HG03139 (cell line): Measurements from ENCODE around the gene C1GALT1C1L.
"Not testable (repeated sequence)": the region's sequence is repeated elsewhere in the genome, so short reads cannot be mapped to it uniquely, and the experiment has no call there.

Experiments used
- ATAC-seq: cut with Tn5 transposase; IDR thresholded peaks from one replicate; pipeline ENCODE4 v1.9.1; 2021; ENCODE audit not compliant: unreplicated experiment

Gene C1GALT1C1L

DNA sequence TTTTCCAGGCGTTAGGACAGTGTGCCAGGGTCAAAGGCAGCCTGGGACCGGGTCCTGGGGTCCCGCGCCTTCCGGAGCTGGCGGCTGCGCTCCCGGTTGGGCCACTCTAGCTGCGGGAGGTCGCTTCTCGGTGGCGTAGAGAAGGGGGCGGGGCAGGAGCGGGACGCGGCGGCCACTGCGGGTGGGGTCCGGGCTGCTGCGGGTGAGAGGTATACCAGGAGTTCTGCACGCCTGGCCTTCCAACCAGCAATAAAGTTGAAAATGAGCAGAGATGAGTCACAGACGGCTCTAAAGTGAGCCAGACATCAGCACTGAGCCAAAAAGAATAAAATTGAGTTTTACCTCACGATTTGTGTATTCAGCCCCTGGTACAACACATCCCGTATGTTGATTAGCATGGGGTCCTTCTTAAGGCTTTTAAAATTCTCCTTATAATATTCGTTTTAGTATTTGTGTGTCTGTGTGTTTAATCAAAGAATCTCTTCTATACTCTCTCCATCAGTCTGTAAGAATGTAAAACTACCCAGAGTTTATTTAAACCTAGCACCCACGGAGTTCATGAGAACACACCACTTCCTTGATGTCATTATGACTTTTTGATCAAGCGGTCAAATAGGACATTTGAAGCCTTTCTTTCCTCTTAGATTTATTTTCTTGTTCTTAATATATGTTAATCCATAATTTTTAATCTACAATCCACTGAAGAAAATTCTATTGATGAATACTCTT is at the start of gene C1GALT1C1L:
Gene C1GALT1C1L, minus strand, starts transcription at position 108 of the 729 bp plus-strand sequence. Its CDS starts 107 bp downstream, at position 1.
- no peak for ATAC-seq

DNA sequence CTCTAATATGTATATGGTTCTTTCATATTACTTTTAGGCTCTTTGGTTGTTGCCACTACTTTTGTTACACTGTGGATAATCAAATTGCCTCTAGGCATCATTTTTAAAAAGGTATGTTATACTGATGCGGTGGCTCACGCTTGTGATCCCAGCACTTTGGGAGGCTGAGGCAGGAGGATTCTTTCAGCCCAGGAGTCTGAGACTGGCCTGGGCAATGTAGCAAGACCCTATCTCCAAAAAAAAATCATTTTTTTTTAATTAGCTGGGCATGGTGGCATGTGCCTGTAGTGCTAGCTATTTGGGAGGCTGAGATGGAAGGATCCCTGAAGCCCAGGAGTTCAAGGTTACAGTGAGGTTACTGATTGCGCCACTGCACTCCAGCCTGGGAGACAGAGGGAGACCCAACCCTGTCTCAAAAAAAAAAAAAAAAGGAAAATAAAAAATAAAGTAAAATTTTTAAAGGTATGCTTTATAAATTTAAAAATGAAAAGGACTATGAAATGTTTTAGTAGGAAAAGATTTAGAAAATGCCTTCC is 49.5 kb upstream of the C1GALT1C1L start:
- no peak for ATAC-seq

DNA sequence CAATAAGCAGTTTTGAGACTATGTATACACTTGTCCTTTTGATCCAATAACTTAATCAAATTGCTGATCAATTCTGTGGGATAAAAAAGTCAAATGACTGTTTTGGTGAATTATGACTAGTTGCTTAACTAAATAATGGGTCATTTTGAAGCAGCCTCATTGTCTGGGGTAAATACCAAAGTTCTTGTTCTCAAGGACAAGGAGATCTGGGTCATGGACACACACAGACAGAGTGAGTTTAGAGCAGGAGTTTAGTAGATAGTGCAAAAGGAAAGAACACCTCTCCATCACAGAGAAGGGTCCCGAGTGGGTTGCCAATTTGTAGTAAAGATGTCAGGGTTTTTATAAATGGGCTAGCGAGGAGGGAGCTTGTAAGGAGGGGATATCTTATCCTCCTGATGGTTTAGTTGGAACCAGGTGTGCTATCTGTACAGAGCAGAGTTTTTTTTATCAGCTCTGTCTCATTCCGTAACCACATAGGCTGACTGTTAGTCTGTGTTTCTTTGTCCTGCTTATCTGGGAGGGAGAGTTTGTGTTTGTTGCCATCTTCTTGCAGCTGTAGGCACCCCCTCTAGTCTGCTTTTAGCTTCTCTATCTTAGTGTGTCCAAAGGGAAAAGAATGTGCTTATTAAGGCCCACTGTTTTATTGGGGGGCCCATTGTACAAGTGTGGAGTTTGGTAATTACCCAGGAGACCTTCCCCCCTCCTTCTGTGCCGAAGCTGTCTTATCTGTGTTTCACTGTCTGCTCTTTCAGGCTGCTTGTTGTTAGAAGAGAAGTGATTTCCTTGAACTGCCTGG is 48.7 kb upstream of the C1GALT1C1L start:
- no peak for ATAC-seq

DNA sequence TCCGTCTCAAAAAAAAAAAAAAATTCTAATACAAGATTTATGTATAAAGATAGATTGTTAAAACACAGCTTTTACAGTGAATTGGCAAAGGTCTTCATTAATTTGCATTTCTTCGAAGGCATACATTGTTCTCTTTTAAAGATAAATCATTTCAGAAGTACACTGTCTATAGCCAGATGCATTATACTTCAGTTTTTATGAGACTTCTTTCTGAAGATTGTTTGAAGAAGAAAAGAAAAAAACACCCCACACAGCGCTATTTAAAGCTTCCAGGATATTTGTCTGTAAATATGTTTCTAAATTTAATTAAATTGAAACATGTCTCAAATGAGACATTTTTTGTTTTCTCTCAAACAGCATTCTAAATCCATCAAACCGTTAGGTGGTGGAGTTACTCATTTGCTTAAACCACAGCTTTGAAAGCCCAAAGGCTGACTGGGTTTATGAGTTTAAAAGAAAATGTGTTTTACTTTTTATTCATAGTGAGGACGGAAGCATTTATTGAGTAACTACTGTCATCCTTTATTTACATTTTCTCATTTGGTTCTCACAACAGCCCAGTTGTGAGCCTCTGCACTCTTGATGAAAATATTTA is 42.4 kb upstream of the C1GALT1C1L start:
- ATAC-seq, result no peak

DNA sequence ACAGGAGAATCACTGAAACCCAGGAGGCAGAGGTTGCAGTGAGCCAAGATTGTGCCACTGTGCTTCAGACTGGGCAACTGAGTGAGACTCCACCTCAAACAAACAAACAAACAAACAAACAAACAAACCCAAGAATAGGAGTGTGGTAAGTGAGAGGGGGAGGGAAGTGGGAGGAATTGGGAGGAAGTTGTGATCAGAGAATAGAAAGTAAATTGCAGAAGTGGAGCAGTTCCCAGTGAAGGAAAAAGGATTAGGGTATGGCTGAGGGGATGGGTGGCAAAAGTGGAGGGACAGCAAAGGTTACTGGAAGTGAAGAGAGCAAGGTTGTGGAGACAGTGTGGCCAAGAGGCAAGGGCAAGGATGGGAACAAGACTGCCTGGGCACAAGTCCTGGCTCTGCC is 41.1 kb upstream of the C1GALT1C1L start:
- ATAC-seq, result no peak

DNA sequence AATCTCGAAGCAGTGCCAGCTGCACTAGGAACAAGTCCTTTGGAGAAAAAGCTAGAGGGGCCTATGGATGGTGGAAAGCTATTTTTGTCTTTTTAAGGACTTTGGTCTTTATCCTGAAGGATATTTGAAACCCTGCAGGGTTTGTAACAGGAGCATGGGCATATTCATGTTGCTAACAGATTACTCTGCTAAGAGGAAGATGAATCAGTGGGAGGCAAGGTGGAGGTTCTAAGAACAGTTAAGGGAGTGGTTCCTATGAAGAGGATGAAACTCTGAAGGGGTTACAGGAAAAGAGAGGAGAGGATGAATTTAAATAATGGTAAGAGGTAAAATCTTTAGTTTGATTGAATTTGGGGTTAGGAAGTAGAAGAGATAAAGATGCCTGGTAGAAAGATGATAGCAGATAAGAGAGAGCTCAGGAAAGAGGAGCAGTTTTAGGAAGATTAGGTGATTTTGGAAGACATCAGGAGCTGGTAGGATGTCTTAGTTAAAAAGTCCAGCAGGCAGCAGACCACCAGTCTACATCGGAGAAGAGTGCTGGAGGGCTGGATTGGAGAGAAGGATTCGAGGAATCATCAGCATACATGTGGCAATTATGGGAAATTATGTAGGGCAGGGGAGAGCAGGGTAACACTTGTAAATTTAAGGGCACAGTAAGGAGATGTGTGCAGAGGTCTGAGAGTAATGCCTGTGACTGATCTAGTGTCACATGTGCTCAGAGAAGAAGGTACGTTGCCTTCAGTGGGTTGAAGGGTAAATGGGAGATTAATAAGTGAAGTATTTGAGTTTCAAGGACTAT is 39.3 kb upstream of the C1GALT1C1L start:
- no peak for ATAC-seq

DNA sequence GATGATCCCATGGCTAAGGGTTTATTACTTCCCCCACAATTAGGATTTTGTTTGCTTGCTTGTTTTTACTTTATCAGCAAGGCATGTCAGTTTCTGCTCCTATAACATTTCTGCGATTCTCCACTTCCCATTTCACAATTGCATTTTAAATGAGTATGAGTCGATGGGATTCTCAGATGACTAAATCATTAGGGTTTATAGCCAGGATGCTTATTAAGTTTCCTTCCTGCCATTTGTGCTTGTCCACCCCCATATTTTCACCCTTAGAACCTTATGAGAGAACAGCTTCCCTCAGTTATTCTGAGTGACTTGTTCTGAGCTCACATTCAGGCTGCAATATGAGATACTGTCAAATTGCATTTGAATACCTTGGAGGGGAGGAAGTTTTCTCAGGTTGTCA is 37.9 kb upstream of the C1GALT1C1L start:
- no peak for ATAC-seq

DNA sequence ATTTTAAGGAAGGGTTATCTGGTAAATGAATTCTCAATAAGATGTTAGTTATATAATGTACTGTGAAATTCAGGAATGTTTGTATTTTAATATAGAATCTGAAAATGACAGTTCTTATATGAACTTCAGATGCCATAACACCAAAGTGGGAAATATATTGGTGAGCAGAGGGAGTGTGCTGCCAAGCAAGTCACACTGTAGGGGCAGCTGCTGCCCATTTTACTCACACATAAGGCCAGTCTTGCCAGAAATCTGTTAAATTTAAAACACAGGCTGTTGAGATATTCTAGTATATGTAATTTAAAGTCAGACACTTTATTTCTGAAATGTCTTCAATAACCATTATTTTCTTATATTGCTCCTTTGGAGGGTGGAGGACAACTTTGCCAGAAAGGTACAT is 34.6 kb upstream of the C1GALT1C1L start:
- no peak for ATAC-seq

DNA sequence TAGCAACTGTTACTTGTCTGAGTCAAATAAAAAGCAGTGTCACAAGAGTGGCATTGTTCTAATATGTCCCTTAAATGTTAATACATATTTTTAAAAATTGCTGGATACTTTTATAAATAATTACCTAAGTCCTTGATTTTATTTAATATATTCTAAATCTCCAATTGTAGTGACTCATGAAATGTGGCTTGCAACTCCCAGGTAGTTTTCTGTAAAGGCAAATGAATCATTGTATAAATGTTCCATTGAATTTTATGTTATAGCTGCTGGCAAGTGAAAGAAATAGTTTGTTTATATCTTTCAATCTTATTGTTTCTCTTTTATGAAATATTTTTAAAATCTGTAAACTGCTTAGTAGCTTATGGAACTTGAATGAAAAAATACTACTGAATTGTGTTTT is 32.7 kb upstream of the C1GALT1C1L start:
- no peak for ATAC-seq

DNA sequence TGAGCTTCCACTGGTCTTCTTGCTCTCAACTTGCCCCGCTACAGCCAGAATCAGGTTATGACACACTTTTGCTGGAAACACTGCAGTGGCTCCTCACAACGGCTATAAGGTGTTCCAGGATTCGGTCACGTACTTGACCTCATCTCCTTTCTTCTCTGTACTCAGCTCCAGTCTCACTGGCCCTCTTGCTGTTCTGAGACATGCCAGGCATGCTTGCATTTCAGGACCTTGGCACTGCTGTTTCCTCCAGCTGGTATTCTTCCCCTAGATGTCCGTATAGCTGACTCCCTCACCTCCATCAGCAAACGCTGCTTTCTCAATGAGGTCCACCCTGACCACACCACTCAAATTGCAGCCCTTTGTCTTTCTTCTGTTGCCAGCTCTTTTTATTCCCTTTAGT is 31.9 kb upstream of the C1GALT1C1L start:
- ATAC-seq, result no peak

DNA sequence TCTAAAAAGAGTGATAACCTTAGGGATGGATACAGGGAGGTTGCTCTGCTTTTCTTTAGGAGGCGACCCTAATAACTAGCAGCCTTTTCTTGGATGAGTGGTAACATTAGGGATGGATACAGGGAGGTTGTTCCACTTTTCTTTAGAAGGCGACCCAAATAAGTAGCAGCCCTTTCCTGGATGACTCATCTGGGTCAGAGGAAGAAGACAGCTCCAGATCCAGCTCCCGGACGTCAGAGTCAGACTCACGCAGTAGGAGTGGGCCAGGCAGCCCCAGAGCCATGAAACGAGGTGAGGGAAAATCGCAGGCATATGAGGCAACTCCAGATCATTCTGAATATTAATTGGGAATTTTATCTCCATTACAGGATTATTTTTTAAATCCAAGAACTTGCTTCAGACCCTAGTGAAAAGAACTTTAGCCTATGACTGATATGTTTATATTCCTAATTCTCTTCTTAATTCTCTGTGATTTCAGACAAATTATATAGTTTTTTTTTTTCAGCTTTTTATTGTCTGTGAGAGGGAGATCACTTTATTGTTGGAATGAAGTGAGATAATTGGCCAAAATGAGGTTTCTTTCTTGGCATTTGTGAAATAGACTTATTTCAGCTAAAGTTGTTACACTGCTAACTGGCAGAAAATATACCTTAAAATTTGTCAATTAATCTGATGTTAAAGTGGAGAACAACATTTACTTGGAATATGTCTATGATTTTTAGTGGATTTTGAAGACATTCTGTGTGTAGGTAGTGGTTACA is 31.2 kb upstream of the C1GALT1C1L start:
- no peak for ATAC-seq

DNA sequence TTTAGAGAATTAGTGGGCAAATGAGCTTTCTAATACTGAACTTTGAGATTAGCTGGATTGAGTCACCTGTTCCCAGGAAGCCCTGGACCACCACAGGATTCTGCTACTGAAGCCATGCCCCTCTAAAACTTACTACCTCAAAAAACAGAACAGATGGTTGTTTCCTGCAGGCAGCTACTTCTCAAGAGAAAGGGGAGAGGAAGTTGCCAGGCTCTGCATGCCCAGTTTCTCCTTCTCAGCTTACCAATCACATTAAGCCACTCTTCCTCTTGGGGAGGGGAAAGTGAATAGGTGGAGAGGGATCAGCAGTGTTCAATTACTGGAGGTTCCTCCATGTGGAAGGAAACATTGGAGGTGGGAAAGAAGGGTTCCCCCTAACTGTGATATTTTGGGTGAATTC is 24.9 kb upstream of the C1GALT1C1L start:
- ATAC-seq, result no peak

DNA sequence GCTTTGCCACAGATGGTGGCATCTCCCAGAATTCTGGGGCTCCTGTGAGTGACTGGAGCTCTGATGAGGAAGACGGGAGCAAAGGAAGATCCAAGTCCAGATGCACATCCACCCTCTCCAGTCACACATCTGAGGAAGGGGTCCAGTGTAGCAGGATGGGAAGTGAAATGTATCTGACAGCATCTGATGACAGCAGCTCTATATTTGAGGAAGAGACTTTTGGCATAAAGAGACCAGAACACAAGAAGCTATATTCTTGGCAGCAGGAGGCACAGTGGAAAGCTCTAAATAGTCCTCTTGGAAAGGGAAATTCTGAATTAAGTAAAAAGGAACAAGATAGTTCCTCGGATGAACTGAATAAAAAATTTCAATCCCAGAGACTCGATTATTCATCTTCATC is 23.5 kb upstream of the C1GALT1C1L start:
- ATAC-seq, result no peak

DNA sequence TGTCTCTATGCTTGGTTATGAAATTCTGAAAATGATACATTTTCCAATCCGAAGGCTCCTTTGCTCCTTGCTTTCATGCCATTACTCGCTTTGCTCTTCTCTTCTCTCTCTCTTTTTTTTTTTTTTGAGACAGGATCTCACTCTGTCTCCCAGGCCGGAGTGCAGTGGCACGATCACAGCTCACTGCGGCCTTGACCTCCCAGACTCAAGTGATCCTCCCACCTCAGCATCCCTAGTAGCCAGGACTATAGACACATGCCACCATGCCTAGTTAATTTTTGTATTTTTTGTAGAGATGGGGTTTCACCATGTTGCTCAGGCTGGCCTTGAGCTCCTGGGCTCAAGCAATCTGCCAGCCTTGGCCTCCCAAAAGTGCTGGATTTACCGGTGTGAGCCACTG is 21.9 kb upstream of the C1GALT1C1L start:
- not testable (repeated sequence) for ATAC-seq

DNA sequence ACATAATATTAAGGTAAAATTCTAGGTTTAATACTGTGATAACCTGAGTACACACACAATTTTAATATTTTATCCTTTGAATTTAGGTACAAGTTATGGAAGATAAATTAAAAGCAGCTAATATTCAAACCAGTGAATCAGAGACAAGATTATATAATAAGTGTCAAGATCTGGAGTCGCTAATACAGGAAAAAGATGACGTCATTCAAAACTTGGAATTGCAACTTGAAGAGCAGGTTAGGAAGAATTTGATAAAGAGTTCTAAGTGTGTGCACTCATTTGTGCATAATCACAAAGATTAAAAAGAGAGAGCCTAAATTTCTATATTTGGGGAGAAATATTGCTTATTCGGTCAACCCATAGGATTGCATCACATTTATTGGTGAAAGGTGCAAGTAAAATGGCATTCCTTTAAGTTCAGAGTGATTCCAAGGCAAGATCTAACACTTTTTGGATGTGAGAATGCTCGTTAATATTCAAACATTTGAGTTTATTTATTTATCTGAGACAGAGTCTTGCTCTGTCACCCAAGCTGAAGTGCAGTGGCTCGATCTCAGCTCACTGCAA is 16.3 kb upstream of the C1GALT1C1L start:
- ATAC-seq, result no peak

DNA sequence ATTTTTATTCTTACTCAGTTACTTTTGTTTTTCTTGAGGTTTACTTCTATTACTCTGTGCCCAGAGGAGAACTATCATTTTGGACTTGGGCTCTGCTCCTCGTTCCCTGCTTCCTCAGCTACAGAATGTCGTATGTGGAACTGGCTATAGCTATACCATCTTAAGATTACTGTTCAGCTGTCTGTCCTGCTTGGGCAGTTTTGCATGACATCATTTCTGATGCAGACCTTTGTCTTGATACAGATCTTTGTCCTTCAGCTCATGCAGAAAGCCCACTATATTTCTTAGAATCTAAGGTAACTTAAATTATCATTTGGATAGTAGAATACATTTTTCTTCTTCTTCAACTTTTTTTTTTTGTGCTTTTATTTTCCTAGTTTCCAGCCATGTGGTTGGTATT is 13.8 kb upstream of the C1GALT1C1L start:
- ATAC-seq, result no peak

DNA sequence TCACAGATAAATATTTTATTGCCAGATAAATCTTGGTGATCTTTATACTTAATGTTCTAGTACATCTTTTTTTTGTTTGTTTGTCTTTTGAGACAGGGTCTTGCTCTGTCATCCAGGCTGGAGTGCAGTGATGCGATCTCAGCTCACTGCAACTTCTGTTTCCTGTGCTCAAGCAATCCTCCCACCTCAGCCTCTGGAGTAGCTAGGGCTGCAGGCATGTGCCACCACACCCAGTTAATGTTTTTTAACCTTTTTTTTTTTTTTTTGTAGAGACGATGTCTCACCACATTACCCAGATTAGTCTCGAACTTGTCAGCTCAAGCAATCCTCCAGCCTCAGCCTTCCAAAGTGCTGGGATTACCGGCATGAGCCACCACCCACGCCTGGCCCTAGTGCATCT is 9.1 kb upstream of the C1GALT1C1L start:
- no peak for ATAC-seq

DNA sequence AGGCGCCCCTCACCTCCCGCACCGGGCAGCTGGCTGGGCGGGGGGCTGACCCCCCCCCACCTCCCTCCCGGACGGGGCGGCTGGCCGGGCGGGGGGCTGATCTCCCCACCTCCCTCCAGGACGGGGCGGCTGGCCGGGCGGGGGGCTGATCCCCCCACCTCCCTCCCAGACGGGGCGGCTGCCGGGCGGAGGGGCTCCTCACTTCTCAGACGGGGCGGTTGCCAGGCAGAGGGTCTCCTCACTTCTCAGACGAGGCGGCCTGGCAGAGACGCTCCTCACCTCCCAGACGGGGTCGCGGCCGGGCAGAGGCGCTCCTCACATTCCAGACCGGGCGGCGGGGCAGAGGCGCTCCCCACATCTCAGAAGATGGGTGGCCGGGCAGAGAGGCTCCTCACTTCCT is 1.6 kb upstream of the C1GALT1C1L start:
- ATAC-seq, result not testable (repeated sequence)

DNA sequence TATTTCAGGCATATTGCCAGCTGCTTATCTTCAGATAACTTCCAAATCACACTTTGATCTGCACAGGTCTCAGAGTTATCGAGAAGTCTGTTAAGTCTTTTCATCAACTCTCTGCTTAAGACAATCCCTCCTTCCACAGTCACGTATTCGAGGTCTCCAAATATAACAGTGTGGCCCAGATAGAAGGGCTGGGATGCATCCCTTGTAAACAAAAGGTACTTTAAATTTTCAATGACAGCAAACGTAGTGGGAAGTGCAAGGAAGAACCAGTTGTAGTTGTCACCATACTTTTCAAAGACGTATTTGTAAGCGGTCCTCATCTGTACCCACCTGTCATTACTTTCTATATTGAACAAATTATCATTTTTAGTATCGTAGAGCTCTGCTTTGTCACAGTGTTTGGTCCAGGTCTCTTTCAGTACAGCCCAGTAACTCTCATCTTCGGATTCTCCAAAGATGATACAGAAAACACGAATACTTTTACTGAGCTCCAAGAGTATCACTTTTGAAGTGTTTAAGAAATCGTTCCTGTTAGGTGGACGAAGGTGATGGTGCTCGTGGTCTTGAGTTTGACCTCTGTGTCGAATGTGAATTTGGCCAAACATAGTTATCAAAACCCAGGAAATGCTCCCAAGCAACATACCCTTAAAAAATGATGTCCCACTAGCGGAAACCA is 445 bp downstream of the C1GALT1C1L start:
- ATAC-seq, result no peak
